Fibroblast of lung (primary cell): ENCODE results near the gene ADRA2C.
"Not testable (repeated sequence)": the region's sequence is repeated elsewhere in the genome, so short reads cannot be mapped to it uniquely, and the experiment has no call there.

Source experiments
- EZH2 ChIP-seq: IDR thresholded peaks from 2 replicates; pipeline ENCODE4 v1.5.1; 2012; ENCODE audit warnings: low read length, control low read depth, mild to moderate bottlenecking; ENCODE audit errors: missing control alignments
- TF ChIP-seq, protein P1 (sequence below), 2 donors: IDR thresholded peaks in 1 of 2; conservative IDR thresholded peaks in 1 of 2; 1 replicate in 1 of 2; 2 replicates in 1 of 2; pipeline ENCODE4 v1.5.1; 2011 to 2012; ENCODE audit warnings: low read length in 2 of 2, control low read depth in 1 of 2, inconsistent platforms in 1 of 2, low read depth in 1 of 2, mild to moderate bottlenecking in 1 of 2

DNA sequence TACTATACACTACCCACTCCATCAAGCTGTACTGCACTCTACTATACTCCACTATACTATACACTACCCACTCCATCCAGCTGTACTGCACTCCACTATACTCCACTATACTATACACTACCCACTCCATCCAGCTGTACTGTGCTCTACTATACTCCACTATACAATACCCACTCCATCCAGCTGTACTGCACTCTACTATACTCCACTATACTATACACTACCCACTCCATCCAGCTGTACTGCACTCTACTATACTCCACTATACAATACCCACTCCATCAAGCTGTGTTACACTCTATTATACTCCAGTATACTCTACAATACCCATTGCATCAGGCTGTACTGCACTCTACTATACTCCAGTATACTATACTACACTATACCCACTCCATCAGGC is 48.7 kb downstream of the ADRA2C start:
- TF ChIP-seq, protein P1, sequence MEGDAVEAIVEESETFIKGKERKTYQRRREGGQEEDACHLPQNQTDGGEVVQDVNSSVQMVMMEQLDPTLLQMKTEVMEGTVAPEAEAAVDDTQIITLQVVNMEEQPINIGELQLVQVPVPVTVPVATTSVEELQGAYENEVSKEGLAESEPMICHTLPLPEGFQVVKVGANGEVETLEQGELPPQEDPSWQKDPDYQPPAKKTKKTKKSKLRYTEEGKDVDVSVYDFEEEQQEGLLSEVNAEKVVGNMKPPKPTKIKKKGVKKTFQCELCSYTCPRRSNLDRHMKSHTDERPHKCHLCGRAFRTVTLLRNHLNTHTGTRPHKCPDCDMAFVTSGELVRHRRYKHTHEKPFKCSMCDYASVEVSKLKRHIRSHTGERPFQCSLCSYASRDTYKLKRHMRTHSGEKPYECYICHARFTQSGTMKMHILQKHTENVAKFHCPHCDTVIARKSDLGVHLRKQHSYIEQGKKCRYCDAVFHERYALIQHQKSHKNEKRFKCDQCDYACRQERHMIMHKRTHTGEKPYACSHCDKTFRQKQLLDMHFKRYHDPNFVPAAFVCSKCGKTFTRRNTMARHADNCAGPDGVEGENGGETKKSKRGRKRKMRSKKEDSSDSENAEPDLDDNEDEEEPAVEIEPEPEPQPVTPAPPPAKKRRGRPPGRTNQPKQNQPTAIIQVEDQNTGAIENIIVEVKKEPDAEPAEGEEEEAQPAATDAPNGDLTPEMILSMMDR (conservative IDR thresholded peaks at IDR 0.05 in 1 of 2, IDR thresholded peaks at IDR 0.05 in 1 of 2; ENCODE audit: low read depth in 1 of 2, low read length in 2 of 2) = not testable (repeated sequence)
- not testable (repeated sequence) for TF ChIP-seq EZH2
